WTC11 (cell line): Measurements from ENCODE around the gene TMEM250.

Source experiments
- CTCF ChIP-seq: fragments of 200-600 bp; IDR thresholded peaks from 2 replicates; pipeline ENCODE4 v1.8.0; 2022; ENCODE audit warnings: antibody characterized with exemption
- NFE2L1 ChIP-seq: sonication (generic); formaldehyde crosslinking; IDR thresholded peaks from 2 replicates; pipeline ENCODE4 v1.8.1; 2023; ENCODE audit warnings: missing genetic modification reagents
- ZNF138 ChIP-seq: sonication (generic); formaldehyde crosslinking; conservative IDR thresholded peaks from 2 replicates; pipeline ENCODE4 v1.8.1; 2022; ENCODE audit warnings: mild to moderate bottlenecking, moderate library complexity, missing genetic modification reagents
- ZNF416 ChIP-seq: fragments of 250-450 bp; sonication (Bioruptor Pico); IDR thresholded peaks from 2 replicates; pipeline ENCODE4 v1.9.0; 2021; ENCODE audit warnings: mild to moderate bottlenecking, inconsistent platforms

- TF ChIP-seq ZNF416 (CRISPR knock-in tag) = no peak
- TF ChIP-seq CTCF = no peak
- no peak for TF ChIP-seq NFE2L1 (CRISPR knock-in tag)
- TF ChIP-seq ZNF138 (CRISPR knock-in tag) = no peak
Measured at GRCh38 chr9:136090768-136091581, 27.7 kb downstream of the TMEM250 start.
